Astrocyte (in vitro differentiated cells and primary cell): ENCODE data around the gene UTF1. TPM values are rescaled to one million over a fixed set of nuclear protein-coding genes. Genes with fewer than 3 reads are reported as not detected.

ENCODE experiments used
- DNase-seq: peaks from one replicate; pipeline ENCODE4 v3.0.0-alpha.2; 2010; ENCODE audit warnings: low read depth
- FAIRE-seq: peaks from 2 replicates; lab custom pipeline; 2011; peaks lifted over from hg19 to GRCh38; lab: Jason Lieb, UNC
- H2AFZ ChIP-seq: 2 replicates; pipeline ENCODE4 v1.6.0; 2012; ENCODE audit warnings: low read depth, low read length, inconsistent platforms
- H3K27ac ChIP-seq: 2 replicates; pipeline ENCODE4 v1.5.1; 2011; ENCODE audit warnings: low read depth, low read length, inconsistent platforms
- H3K27me3 ChIP-seq: 2 replicates; pipeline ENCODE4 v1.6.0; 2011; ENCODE audit warnings: low read length, inconsistent platforms; ENCODE audit not compliant: insufficient read depth
- H3K36me3 ChIP-seq: 2 replicates; pipeline ENCODE4 v1.5.1; 2011; ENCODE audit warnings: low read length, inconsistent platforms; ENCODE audit not compliant: insufficient read depth
- H3K4me1 ChIP-seq: 2 replicates; pipeline ENCODE4 v1.5.1; 2011; ENCODE audit warnings: low read length, inconsistent platforms; ENCODE audit not compliant: insufficient read depth
- H3K4me2 ChIP-seq: 2 replicates; pipeline ENCODE4 v1.6.0; 2012; ENCODE audit warnings: low read length, inconsistent platforms
- H3K4me3 ChIP-seq: 2 replicates; pipeline ENCODE4 v1.5.1; 2011; ENCODE audit warnings: low read depth, mild to moderate bottlenecking, low read length, inconsistent platforms; ENCODE audit not compliant: insufficient read depth
- H3K79me2 ChIP-seq: 2 replicates; pipeline ENCODE4 v1.6.0; 2012; ENCODE audit warnings: mild to moderate bottlenecking, low read length, inconsistent platforms; ENCODE audit not compliant: insufficient read depth
- H3K9ac ChIP-seq: 2 replicates; pipeline ENCODE4 v1.6.0; 2012; ENCODE audit warnings: mild to moderate bottlenecking, low read length, inconsistent platforms
- H3K9me3 ChIP-seq: 2 replicates; pipeline ENCODE4 v1.5.1; 2012; ENCODE audit warnings: low read depth, mild to moderate bottlenecking, low read length, inconsistent platforms; ENCODE audit not compliant: insufficient read depth
- H4K20me1 ChIP-seq: 2 replicates; pipeline ENCODE4 v1.6.0; 2012; ENCODE audit warnings: low read length, inconsistent platforms; ENCODE audit not compliant: insufficient read depth
- H3K27ac Mint-ChIP-seq: one replicate; pipeline ENCODE4 v1.8.0; 2021; ENCODE audit warnings: mild to moderate bottlenecking, mixed read lengths; ENCODE audit not compliant: unreplicated experiment
- H3K27me3 Mint-ChIP-seq: one replicate; pipeline ENCODE4 v1.8.0; 2021; ENCODE audit warnings: low read depth, mixed read lengths; ENCODE audit not compliant: unreplicated experiment
- H3K36me3 Mint-ChIP-seq: one replicate; pipeline ENCODE4 v1.8.0; 2021; ENCODE audit warnings: low read depth, mixed read lengths; ENCODE audit not compliant: unreplicated experiment
- H3K4me1 Mint-ChIP-seq: one replicate; pipeline ENCODE4 v1.8.0; 2021; ENCODE audit warnings: low read depth, mixed read lengths; ENCODE audit not compliant: unreplicated experiment
- H3K4me3 Mint-ChIP-seq: one replicate; pipeline ENCODE4 v1.8.0; 2021; ENCODE audit warnings: mild to moderate bottlenecking, moderate library complexity, mixed read lengths; ENCODE audit not compliant: unreplicated experiment
- H3K9me3 Mint-ChIP-seq: one replicate; pipeline ENCODE4 v1.8.0; 2021; ENCODE audit warnings: mild to moderate bottlenecking, mixed read lengths; ENCODE audit not compliant: unreplicated experiment
- EZH2 ChIP-seq: IDR thresholded peaks from 2 replicates; pipeline ENCODE4 v1.6.1; 2012; ENCODE audit warnings: mild to moderate bottlenecking, low read length, inconsistent platforms; ENCODE audit not compliant: insufficient read depth
- total RNA-seq: library from RNA; stranded (reverse); gene quantifications from 2 replicates; pipeline ENCODE4 v1.2.1, GENCODE V29; 2021
- TF ChIP-seq, protein P1 (sequence below): IDR thresholded peaks from 2 replicates; pipeline ENCODE4 v1.5.1; 2011; ENCODE audit warnings: low read depth, mild to moderate bottlenecking, inconsistent platforms, low read length, moderate library complexity; ENCODE audit not compliant: insufficient read depth

Gene UTF1
- total RNA-seq, 1 donor from 2014 or later = 0.18 TPM

DNA sequence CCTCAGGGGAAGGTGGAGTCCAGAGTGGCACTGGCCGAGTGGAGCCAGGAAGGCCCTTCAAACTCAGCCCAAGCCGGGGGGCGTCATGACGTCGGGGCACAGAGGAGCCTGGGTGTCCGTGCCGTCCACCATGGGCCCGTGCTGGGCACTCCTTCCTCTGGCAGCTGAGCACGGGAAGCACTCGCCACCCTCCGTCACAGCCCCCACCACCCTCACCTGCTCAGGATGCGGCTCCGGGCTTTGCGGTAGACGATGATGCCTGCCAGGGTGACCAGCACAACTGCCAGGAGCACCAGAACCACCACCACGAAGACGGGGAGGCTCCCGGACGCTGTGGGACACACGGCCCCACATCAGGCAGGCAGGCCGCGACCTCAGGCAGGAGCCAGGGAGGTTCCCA is 38.5 kb downstream of the UTF1 start:
- H3K4me1 ChIP-seq = no peaks in the 10 kb centered on the region
- FAIRE-seq = no peak
- Mint-ChIP-seq H3K27ac (no peak overlapping the region), H3K27me3 (peaks cover 11% of the 10 kb centered on the region), H3K4me3 (no peak overlapping the region), H3K4me1 (no peaks in the 10 kb centered on the region), H3K9me3 (no peaks in the 10 kb centered on the region), H3K36me3 (no peaks in the 10 kb centered on the region)
- no peaks in the 10 kb centered on the region for H3K36me3 ChIP-seq
- no peak overlapping the region for H3K4me3 ChIP-seq
- no peak overlapping the region for H2AFZ ChIP-seq
- no peak overlapping the region for H3K4me2 ChIP-seq
- H3K27me3 ChIP-seq = no peaks in the 10 kb centered on the region
- DNase-seq = no peak
- no peak overlapping the region for H3K9ac ChIP-seq
- H3K27ac ChIP-seq = no peak overlapping the region
- H3K79me2 ChIP-seq = no peaks in the 10 kb centered on the region
- no peak for TF ChIP-seq EZH2
- TF ChIP-seq, protein P1, sequence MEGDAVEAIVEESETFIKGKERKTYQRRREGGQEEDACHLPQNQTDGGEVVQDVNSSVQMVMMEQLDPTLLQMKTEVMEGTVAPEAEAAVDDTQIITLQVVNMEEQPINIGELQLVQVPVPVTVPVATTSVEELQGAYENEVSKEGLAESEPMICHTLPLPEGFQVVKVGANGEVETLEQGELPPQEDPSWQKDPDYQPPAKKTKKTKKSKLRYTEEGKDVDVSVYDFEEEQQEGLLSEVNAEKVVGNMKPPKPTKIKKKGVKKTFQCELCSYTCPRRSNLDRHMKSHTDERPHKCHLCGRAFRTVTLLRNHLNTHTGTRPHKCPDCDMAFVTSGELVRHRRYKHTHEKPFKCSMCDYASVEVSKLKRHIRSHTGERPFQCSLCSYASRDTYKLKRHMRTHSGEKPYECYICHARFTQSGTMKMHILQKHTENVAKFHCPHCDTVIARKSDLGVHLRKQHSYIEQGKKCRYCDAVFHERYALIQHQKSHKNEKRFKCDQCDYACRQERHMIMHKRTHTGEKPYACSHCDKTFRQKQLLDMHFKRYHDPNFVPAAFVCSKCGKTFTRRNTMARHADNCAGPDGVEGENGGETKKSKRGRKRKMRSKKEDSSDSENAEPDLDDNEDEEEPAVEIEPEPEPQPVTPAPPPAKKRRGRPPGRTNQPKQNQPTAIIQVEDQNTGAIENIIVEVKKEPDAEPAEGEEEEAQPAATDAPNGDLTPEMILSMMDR = no peak
- no peaks in the 10 kb centered on the region for H4K20me1 ChIP-seq
- H3K9me3 ChIP-seq = no peaks in the 10 kb centered on the region

- H3K27me3 Mint-ChIP-seq = peaks cover 10% of the 10 kb centered on the region
These were observed 39.4 kb downstream of the UTF1 start for GRCh38 chr10:133269367-133269766.

GRCh38 chr10:133270204-133270603 is 40.2 kb downstream of the UTF1 start:
- no peak for TF ChIP-seq EZH2
- TF ChIP-seq, protein P1 = no peak
- DNase-seq (no peak), FAIRE-seq (no peak)
- no peaks in the 10 kb centered on the region for H3K27me3 ChIP-seq
- no peak overlapping the region for H3K27ac ChIP-seq
- Mint-ChIP-seq H3K27ac (no peak overlapping the region), H3K4me3 (no peak overlapping the region), H3K36me3 (no peaks in the 10 kb centered on the region), H3K27me3 (peaks cover 10% of the 10 kb centered on the region), H3K4me1 (no peaks in the 10 kb centered on the region), H3K9me3 (no peaks in the 10 kb centered on the region)
- peaks cover 6% of the 10 kb centered on the region for H3K4me1 ChIP-seq
- H3K9ac ChIP-seq = no peak overlapping the region
- no peak overlapping the region for H2AFZ ChIP-seq
- H4K20me1 ChIP-seq = no peaks in the 10 kb centered on the region
- H3K4me3 ChIP-seq = no peak overlapping the region
- H3K4me2 ChIP-seq = no peak overlapping the region
- H3K9me3 ChIP-seq = no peaks in the 10 kb centered on the region
- H3K36me3 ChIP-seq = no peaks in the 10 kb centered on the region
- no peaks in the 10 kb centered on the region for H3K79me2 ChIP-seq

More at GRCh38 chr10:133269367-133269766, 39.4 kb downstream of the UTF1 start:
- no peaks in the 10 kb centered on the region for H3K4me1 Mint-ChIP-seq
- H3K4me3 Mint-ChIP-seq = no peak overlapping the region
- Histone ChIP-seq H3K9me3 (no peaks in the 10 kb centered on the region), H3K36me3 (no peaks in the 10 kb centered on the region), H3K4me3 (no peak overlapping the region), H3K27me3 (no peaks in the 10 kb centered on the region), H3K9ac (no peak overlapping the region), H3K27ac (no peak overlapping the region), H2AFZ (no peak overlapping the region), H3K4me1 (no peaks in the 10 kb centered on the region), H3K79me2 (no peaks in the 10 kb centered on the region), H4K20me1 (no peaks in the 10 kb centered on the region), H3K4me2 (no peak overlapping the region)
- DNase-seq (no peak), FAIRE-seq (no peak)
- TF ChIP-seq, protein P1 = no peak
- TF ChIP-seq EZH2 = no peak
- no peak overlapping the region for H3K27ac Mint-ChIP-seq
- no peaks in the 10 kb centered on the region for H3K36me3 Mint-ChIP-seq
- no peaks in the 10 kb centered on the region for H3K9me3 Mint-ChIP-seq
